ENCODE data around the gene TCF12. TPM values are rescaled to one million over a fixed set of nuclear protein-coding genes. Genes with fewer than 3 reads are reported as not detected.

Gene TCF12
- total RNA-seq, 1 experiment from 2014 or later, result 76.7 TPM

- Histone ChIP-seq H2BK5ac (ENCODE audit: insufficient read length, low read length) (no peak overlapping the region), H4K5ac (ENCODE audit: insufficient read length, low read depth, low read length) (no peak overlapping the region), H3K27ac (ENCODE audit: insufficient read length, low read depth, low read length) (no peak overlapping the region)
These were observed 360.0 kb downstream of the TCF12 start for GRCh38 chr15:57278439-57278838.

More at GRCh38 chr15:57278439-57278838, 360.0 kb downstream of the TCF12 start:
- no peaks in the 10 kb centered on the region; a peak in 1 of 5 replicates for H3K9me3 Mint-ChIP-seq
- Histone ChIP-seq H3K79me2 (ENCODE audit: insufficient read depth, low read length) (no peaks in the 10 kb centered on the region), H3K56ac (ENCODE audit: insufficient read length, low read depth, low read length) (no peak overlapping the region), H3K23me2 (ENCODE audit: insufficient read length, low read depth, low read length, poor library complexity, severe bottlenecking) (no peaks in the 10 kb centered on the region), H4K8ac (replicated peaks; ENCODE audit: insufficient read length, low read depth, low read length) (no peak overlapping the region), H3K4me2 (ENCODE audit: insufficient read depth, insufficient read length, low read length) (no peak overlapping the region), H3K9me3 (ENCODE audit: control insufficient read depth, low read depth, low read length) (no peaks in the 10 kb centered on the region), H2BK15ac (ENCODE audit: low read depth, low read length) (no peak overlapping the region), H4K20me1 (ENCODE audit: control insufficient read depth, insufficient read depth, insufficient read length) (no peaks in the 10 kb centered on the region), H2AK5ac (ENCODE audit: insufficient read length, low read length) (no peak overlapping the region), H4K91ac (ENCODE audit: insufficient read length, low read depth, low read length) (no peak overlapping the region), H3K14ac (ENCODE audit: insufficient read depth, low read length) (no peak overlapping the region), H2BK20ac (ENCODE audit: low read depth, low read length, poor library complexity, severe bottlenecking) (no peak overlapping the region), H3K9ac (ENCODE audit: extremely low read depth, insufficient read length, low read length) (no peak overlapping the region), H2BK12ac (ENCODE audit: insufficient read length, low read depth, low read length) (no peak overlapping the region), H2BK120ac (ENCODE audit: low read depth, low read length, poor library complexity, severe bottlenecking) (no peak overlapping the region), H3K27me3 (ENCODE audit: insufficient read depth, low read length) (no peaks in the 10 kb centered on the region), H3K18ac (ENCODE audit: insufficient read length, low read depth, low read length) (no peak overlapping the region), H3K4me1 (ENCODE audit: insufficient read depth, low read length) (peaks cover 4% of the 10 kb centered on the region; the same call in 1 of the 2 replicates), H3K23ac (ENCODE audit: insufficient read length, low read depth, low read length) (no peak overlapping the region), H2AFZ (ENCODE audit: low read length) (no peak overlapping the region), H3T11ph (ENCODE audit: low read length) (no peak overlapping the region), H3K4ac (ENCODE audit: low read depth, low read length) (no peak overlapping the region), H3K79me1 (ENCODE audit: insufficient read depth, low read depth, low read length, poor library complexity, severe bottlenecking) (no peaks in the 10 kb centered on the region)
- peaks cover 18 to 25% of the 10 kb centered on the region in 2 experiments for H3K4me1 Mint-ChIP-seq
- WGBS (ENCODE audit: extremely low coverage, insufficient read length, low lambda C conversion rate), result no CpG with 5 or more reads among the region's 3 CpGs
- no peaks in the 10 kb centered on the region for H3K27me3 Mint-ChIP-seq (ENCODE audit: low read depth)
- H3K36me3 Mint-ChIP-seq (ENCODE audit: insufficient read depth in 1 of 3, low read depth in 3 of 3), result peaks cover 30 to 66% (median 53%) of the 10 kb centered on the region in 3 experiments
- TF ChIP-seq, protein P1, sequence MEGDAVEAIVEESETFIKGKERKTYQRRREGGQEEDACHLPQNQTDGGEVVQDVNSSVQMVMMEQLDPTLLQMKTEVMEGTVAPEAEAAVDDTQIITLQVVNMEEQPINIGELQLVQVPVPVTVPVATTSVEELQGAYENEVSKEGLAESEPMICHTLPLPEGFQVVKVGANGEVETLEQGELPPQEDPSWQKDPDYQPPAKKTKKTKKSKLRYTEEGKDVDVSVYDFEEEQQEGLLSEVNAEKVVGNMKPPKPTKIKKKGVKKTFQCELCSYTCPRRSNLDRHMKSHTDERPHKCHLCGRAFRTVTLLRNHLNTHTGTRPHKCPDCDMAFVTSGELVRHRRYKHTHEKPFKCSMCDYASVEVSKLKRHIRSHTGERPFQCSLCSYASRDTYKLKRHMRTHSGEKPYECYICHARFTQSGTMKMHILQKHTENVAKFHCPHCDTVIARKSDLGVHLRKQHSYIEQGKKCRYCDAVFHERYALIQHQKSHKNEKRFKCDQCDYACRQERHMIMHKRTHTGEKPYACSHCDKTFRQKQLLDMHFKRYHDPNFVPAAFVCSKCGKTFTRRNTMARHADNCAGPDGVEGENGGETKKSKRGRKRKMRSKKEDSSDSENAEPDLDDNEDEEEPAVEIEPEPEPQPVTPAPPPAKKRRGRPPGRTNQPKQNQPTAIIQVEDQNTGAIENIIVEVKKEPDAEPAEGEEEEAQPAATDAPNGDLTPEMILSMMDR (conservative IDR thresholded peaks at IDR 0.05), result no peak
- peak overlapping the region in 2 of 3 experiments; percentile 54 to 91; a peak in 4 of 7 replicates for H3K27ac Mint-ChIP-seq
- DNase-seq, result no peak
- H3K4me3 Mint-ChIP-seq, result no peak overlapping the region

Measured in H9 (cell line).